NT2/D1 (cell line): ENCODE results near the gene VAV1.

Experiments used
- SUZ12 ChIP-seq: IDR thresholded peaks from 2 replicates; pipeline ENCODE4 v1.6.1; 2011; ENCODE audit not compliant: insufficient read length, insufficient read depth; ENCODE audit errors: extremely low read depth
- YY1 ChIP-seq: IDR thresholded peaks from 2 replicates; pipeline ENCODE4 v1.6.1; 2011; ENCODE audit not compliant: insufficient read length, insufficient read depth
- ZNF274 ChIP-seq: IDR thresholded peaks from 2 replicates; pipeline ENCODE4 v1.6.1; 2011; ENCODE audit warnings: mild to moderate bottlenecking, low read depth, low read length

- no peak for TF ChIP-seq ZNF274
- TF ChIP-seq YY1, result no peak
- no peak for TF ChIP-seq SUZ12
These were observed 36.0 kb downstream of the VAV1 start for GRCh38 chr19:6808494-6808893.
